BLaER1 treated with 17β-estradiol and CSF1 and Interleukin-3, amounts not matched to agents 10 nM and 100 nM (cell line): ENCODE measurements around the gene RFTN1.

Source experiments
- H3K27ac ChIP-seq, 11 experiments: shearing (Covaris generic); formaldehyde crosslinking; 2 replicates each; pipeline ENCODE4 v1.8.1; 2022
- H3K27me3 ChIP-seq, 11 experiments: shearing (Covaris generic); formaldehyde crosslinking; 2 replicates each; pipeline ENCODE4 v1.8.1; 2022
- H3K36me3 ChIP-seq, 11 experiments: shearing (Covaris generic); formaldehyde crosslinking; 2 replicates each; pipeline ENCODE4 v1.8.1; 2022
- H3K4me1 ChIP-seq, 10 experiments: shearing (Covaris generic); formaldehyde crosslinking; 2 replicates each; pipeline ENCODE4 v1.8.1; 2022
- H3K4me2 ChIP-seq, 11 experiments: shearing (Covaris generic); formaldehyde crosslinking; 2 replicates each; pipeline ENCODE4 v1.8.1; 2022
- H3K4me3 ChIP-seq, 10 experiments: shearing (Covaris generic); formaldehyde crosslinking; 2 replicates each; pipeline ENCODE4 v1.8.1; 2022
- H3K9ac ChIP-seq, 11 experiments: shearing (Covaris generic); formaldehyde crosslinking; 2 replicates each; pipeline ENCODE4 v1.8.1; 2022
- H3K9me3 ChIP-seq, 11 experiments: shearing (Covaris generic); formaldehyde crosslinking; replicated peaks in 1 of 11; 2 replicates each; pipeline ENCODE4 v1.8.1; 2022
- H4K20me1 ChIP-seq, 11 experiments: shearing (Covaris generic); formaldehyde crosslinking; 2 replicates each; pipeline ENCODE4 v1.8.1; 2022
- Cebpa-rat ChIP-seq, 11 experiments: shearing (Covaris generic); IDR thresholded peaks; 2 replicates each; pipeline ENCODE4 v1.8.1; 2022

Gene RFTN1

DNA sequence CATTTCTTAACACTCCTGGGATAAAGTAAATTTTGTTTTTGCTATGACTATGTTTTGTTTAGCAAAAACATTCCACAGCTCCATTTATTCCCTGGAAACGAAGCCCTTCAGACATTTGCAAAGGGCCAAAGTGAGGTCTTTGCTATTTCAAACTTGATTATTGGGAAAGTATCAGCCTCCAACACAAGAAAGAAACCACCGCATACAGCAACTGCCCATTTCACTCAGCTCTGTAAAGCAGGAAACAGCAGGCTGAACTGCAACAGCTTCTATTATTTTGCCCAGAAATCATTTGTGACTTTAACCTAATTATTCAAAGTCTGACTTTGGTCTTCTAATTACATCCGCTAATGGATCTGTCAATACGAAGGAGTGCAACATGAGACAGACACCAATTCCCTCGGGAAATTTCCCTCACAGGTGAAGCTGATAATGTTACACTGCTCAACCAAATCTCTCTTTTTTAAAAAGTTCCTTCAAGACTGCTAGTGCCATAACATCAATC lies 72.1 kb downstream of the RFTN1 start:
- Histone ChIP-seq H3K27me3 (no peaks in the 10 kb centered on the region), H3K4me2 (no peak overlapping the region), H3K9me3 (peaks cover 0 to 18% (median 11%) of the 10 kb centered on the region in 11 experiments; a peak in 11 of 22 replicates), H3K4me1 (peaks cover 11 to 29% (median 16%) of the 10 kb centered on the region in 10 experiments; a peak in 18 of 20 replicates), H3K9ac (no peak overlapping the region), H3K36me3 (peaks cover 21 to 66% (median 38%) of the 10 kb centered on the region in 11 experiments; a peak in 21 of 22 replicates), H3K27ac (no peak overlapping the region), H4K20me1 (peaks cover 0 to 87% (median 32%) of the 10 kb centered on the region in 11 experiments; a peak in 18 of 22 replicates), H3K4me3 (no peak overlapping the region)
- no peak for TF ChIP-seq Cebpa-rat (IDR thresholded peaks at IDR 0.05)

DNA sequence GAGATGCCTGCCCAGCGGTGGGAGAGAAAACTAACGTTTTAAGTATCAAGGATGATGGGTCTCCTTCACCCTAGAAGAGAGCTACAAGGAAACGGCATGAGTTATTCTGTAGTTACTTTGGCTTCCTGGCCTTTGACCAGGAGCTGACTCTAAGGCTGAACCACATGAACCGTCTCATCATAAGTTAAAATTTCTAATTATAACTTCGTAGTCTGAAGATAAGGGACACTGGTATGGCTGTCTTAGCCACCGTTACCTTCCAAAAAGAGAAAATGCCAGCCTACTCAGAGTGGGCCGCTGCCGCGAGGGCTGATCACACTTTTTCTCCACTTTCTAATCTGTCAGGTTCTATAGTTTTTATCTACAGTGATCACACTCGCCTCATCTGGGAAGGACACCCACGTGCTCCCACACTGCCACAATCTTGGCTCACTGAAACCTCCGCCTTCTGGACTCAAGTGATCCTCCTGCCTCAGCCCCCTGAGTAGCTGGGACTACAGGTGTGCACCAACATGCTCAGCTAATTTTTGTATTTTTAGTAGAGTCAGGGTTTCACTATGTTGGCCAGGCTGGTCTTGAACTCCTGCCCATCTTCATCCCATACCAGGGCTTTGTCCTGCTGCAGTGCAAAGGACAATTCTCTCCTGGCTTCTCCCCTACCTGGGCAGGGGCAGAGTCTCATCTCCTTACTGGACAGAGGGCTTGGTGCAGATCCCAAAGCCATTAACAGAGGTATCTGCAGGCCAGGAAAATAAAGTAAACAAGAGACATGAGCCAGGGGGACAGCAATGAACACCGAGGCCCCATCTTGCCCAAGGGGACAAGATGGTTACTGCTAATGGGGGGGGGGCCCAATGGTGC lies 73.4 kb downstream of the RFTN1 start:
- H3K4me2 ChIP-seq, result peak overlapping the region in 9 of 11 experiments; percentile 16 to 54 (median 29); a peak in 13 of 22 replicates
- peaks cover 0 to 18% (median 11%) of the 10 kb centered on the region in 11 experiments; a peak in 11 of 22 replicates for H3K9me3 ChIP-seq
- TF ChIP-seq Cebpa-rat (IDR thresholded peaks at IDR 0.05), result no peak
- H4K20me1 ChIP-seq, result peaks cover 0 to 80% (median 37%) of the 10 kb centered on the region in 11 experiments; a peak in 18 of 22 replicates
- no peaks in the 10 kb centered on the region for H3K27me3 ChIP-seq
- peaks cover 14 to 63% (median 27%) of the 10 kb centered on the region in 11 experiments; a peak in 18 of 22 replicates for H3K36me3 ChIP-seq
- H3K9ac ChIP-seq, result no peak overlapping the region
- peaks cover 13 to 32% (median 19%) of the 10 kb centered on the region in 10 experiments for H3K4me1 ChIP-seq
- H3K27ac ChIP-seq, result no peak overlapping the region
- H3K4me3 ChIP-seq, result no peak overlapping the region

DNA sequence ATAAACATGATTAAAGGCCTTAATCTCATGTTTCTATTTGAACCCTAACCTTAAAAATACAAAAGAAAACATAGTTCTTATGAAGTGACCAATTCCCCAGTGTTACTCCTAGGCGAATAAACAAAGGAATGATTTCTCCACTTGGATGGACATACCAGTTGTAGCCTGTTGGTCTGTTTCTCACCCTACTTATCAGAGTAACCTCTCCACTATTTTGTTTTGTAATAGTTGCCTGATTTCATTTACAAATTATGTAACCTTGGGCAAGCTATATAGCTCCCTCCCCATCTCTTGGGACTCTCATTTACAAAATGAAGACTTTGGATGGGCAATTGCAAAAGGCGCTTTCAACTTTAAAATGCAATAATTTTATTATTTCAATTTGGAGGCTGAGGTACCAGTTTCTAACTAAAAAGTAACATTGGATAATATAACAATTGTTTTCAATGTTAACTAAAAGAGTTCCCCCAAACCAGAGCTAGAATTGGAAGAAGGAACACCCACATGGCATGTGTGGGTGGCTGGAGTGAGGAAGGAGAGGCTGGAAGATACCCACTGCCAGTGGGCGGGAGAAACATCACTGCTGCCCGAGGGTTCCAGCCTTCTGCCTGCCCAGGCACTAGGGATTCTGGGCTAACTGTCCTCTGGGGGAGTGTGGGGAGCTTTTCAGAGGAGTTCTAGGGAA lies 74.2 kb downstream of the RFTN1 start:
- Histone ChIP-seq H3K4me2 (peak overlapping the region in 8 of 11 experiments; percentile 18 to 54 (median 30); a peak in 11 of 22 replicates), H3K36me3 (peaks cover 8 to 57% (median 19%) of the 10 kb centered on the region in 11 experiments; a peak in 18 of 22 replicates), H3K9me3 (peaks cover 0 to 16% (median 11%) of the 10 kb centered on the region in 11 experiments; a peak in 10 of 22 replicates), H4K20me1 (peaks cover 0 to 80% (median 42%) of the 10 kb centered on the region in 11 experiments; a peak in 20 of 22 replicates), H3K9ac (no peak overlapping the region), H3K4me1 (peaks cover 17 to 40% (median 26%) of the 10 kb centered on the region in 10 experiments), H3K27ac (no peak overlapping the region), H3K27me3 (no peaks in the 10 kb centered on the region), H3K4me3 (no peak overlapping the region)
- no peak for TF ChIP-seq Cebpa-rat (IDR thresholded peaks at IDR 0.05)

GRCh38 chr3:16437640-16438039 lies 75.9 kb downstream of the RFTN1 start:
- Histone ChIP-seq H3K27me3 (no peaks in the 10 kb centered on the region), H3K36me3 (peaks cover 2 to 41% (median 17%) of the 10 kb centered on the region in 11 experiments; a peak in 19 of 22 replicates), H3K4me1 (peaks cover 27 to 57% (median 42%) of the 10 kb centered on the region in 10 experiments), H3K4me3 (no peak overlapping the region), H3K9me3 (peaks cover 0 to under 1% (median 0%) of the 10 kb centered on the region in 11 experiments; a peak in 3 of 22 replicates), H3K27ac (no peak overlapping the region), H4K20me1 (peaks cover 7 to 89% (median 49%) of the 10 kb centered on the region in 11 experiments; a peak in 20 of 22 replicates), H3K9ac (no peak overlapping the region), H3K4me2 (no peak overlapping the region)
- TF ChIP-seq Cebpa-rat (IDR thresholded peaks at IDR 0.05), result no peak

DNA sequence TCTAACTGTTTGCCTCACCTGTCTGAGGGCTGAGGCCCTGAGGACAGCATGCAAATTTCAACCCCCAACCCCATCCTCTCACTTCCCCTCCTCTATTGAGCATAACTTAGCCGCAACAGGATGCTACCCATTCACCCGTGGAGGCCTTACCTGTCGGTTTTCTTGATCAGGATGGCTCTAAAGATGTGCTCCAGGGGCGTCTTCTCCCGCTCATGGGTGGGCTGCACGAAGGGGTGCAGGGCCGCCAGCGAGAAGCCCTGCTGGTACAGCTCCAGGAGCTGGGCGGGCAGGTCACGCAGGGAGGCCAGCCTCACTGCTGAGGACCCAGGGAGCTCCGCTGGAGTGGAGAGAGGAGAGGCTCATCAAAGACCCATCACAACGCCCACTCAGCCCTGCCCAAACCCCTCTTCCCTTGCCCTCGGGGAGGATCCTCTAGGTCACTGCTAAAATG lies 79.8 kb downstream of the RFTN1 start:
- peaks cover 20 to 57% (median 34%) of the 10 kb centered on the region in 11 experiments; a peak in 20 of 22 replicates for H3K36me3 ChIP-seq
- TF ChIP-seq Cebpa-rat (IDR thresholded peaks at IDR 0.05), result no peak
- peaks cover 28 to 60% (median 52%) of the 10 kb centered on the region in 10 experiments for H3K4me1 ChIP-seq
- H3K4me3 ChIP-seq, result peak overlapping the region in 1 of 10 experiments; percentile 18; a peak in 1 of 20 replicates
- H3K27me3 ChIP-seq, result no peaks in the 10 kb centered on the region
- H3K27ac ChIP-seq, result peak overlapping the region in 5 of 11 experiments; percentile 8 to 29 (median 20); a peak in 4 of 22 replicates
- peak overlapping the region; percentile 45 to 92 (median 82) for H3K4me2 ChIP-seq
- peaks cover 12 to 87% (median 50%) of the 10 kb centered on the region in 11 experiments; a peak in 20 of 22 replicates for H4K20me1 ChIP-seq
- H3K9me3 ChIP-seq, result no peaks in the 10 kb centered on the region; a peak in 1 of 22 replicates
- H3K9ac ChIP-seq, result peak overlapping the region in 2 of 11 experiments; percentile 4 to 9; a peak in 1 of 22 replicates

- H3K27ac ChIP-seq, result peak overlapping the region in 2 of 11 experiments; percentile 1 to 12; a peak in 1 of 22 replicates
- peaks cover 33 to 60% (median 54%) of the 10 kb centered on the region in 10 experiments for H3K4me1 ChIP-seq
- H3K4me3 ChIP-seq, result no peak overlapping the region
- H3K9ac ChIP-seq, result no peak overlapping the region
- peaks cover 0 to 6% (median 0%) of the 10 kb centered on the region in 11 experiments; a peak in 1 of 22 replicates for H3K9me3 ChIP-seq
- peak overlapping the region in 8 of 11 experiments; percentile 74 to 92 (median 83); a peak in 16 of 22 replicates for H3K4me2 ChIP-seq
- peaks cover 30 to 65% (median 42%) of the 10 kb centered on the region in 11 experiments for H3K36me3 ChIP-seq
- no peaks in the 10 kb centered on the region for H3K27me3 ChIP-seq
- TF ChIP-seq Cebpa-rat (IDR thresholded peaks at IDR 0.05), result no peak
- peaks cover 14 to 87% (median 55%) of the 10 kb centered on the region in 11 experiments; a peak in 20 of 22 replicates for H4K20me1 ChIP-seq
Observed at GRCh38 chr3:16432714-16433113, 80.8 kb downstream of the RFTN1 start.

DNA sequence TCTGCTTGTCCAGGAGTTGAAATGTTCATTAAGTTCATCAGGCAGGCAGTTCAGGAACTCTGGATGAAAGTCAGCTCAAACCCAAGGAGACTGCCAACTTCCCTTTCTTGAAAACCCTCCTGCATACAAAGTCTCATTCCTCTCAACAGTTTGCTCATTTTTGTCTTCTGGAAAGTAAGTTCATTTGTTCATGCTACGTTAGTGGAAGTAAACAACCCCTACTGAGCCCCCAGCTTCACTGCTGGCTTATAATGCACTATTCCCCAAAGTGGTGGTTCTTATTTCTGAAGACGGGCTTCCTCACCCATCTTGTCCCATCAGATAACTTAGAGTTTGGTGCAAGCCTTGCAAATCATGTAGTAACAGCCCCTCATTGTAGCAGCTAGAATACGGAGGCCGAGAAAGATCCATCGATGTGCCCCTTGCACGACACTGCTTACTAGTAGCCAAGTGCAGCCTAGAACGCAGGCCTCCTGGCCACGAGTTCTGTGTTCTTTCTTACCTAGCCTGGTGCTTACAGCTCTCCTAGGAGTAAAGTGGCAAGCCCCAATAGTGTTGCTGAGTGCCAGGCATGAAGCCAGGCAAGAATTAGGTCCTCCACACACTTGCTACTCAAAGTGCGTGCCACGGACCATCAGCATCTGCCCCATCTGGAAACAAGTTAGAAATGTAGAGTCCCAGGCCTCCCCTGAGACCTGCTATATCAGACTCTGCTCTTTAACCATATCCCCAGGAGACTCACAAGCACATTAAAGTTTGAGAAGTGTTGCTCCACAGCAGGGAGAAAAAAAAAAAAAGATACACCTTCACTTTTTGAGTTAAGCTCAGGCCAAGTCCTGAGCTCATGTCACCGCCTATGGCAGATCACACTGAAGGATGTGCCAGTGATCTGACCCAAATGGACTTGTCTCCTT lies 82.5 kb downstream of the RFTN1 start:
- H3K27me3 ChIP-seq, result no peaks in the 10 kb centered on the region
- H4K20me1 ChIP-seq, result peaks cover 17 to 94% (median 59%) of the 10 kb centered on the region in 11 experiments; a peak in 20 of 22 replicates
- peaks cover 37 to 71% (median 54%) of the 10 kb centered on the region in 11 experiments for H3K36me3 ChIP-seq
- peak overlapping the region; percentile 16 to 92 (median 82) for H3K4me2 ChIP-seq
- peak overlapping the region in 3 of 11 experiments; percentile 4 to 27 (median 26); a peak in 1 of 22 replicates for H3K9ac ChIP-seq
- H3K4me1 ChIP-seq, result peaks cover 45 to 63% (median 57%) of the 10 kb centered on the region in 10 experiments
- peak overlapping the region in 5 of 11 experiments; percentile 5 to 58 (median 34); a peak in 7 of 22 replicates for H3K27ac ChIP-seq
- peak overlapping the region in 1 of 10 experiments; percentile 31; a peak in 1 of 20 replicates for H3K4me3 ChIP-seq
- peaks cover 0 to 9% (median 0%) of the 10 kb centered on the region in 11 experiments; a peak in 4 of 22 replicates for H3K9me3 ChIP-seq
- TF ChIP-seq Cebpa-rat (IDR thresholded peaks at IDR 0.05), result peak in 2 of 11 experiments; percentile 6 to 53; a peak in 1 of 22 replicates
